Stimulated activated CD8-positive, alpha-beta memory T cell treated with anti-CD3 and anti-CD28 coated beads, Interleukin-12 subunit alpha, Interleukin-12 subunit beta, amount 100 ng/mL, for 4 hours (primary cell): ENCODE measurements around the gene TMEM222.

Experiments
- DNase-seq: peaks from one replicate; pipeline ENCODE4 v3.0.0-alpha.2; 2020; ENCODE audit warnings: low read depth

Gene TMEM222

DNA sequence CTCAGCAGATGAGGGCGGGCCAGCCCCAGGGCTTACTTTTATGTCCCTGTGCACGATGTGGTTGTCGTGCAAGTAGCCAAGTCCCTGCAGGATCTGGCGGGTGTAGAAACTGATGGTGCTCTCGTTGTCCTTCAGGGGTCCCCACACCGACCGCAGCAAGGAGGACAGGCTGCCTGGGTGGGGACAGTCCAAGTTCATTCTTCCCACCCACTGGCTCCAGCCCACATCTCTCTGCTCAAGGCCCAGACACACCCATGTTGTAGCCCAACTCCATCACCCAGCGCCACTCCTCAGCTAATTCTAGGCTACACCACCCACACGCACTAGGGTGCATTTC is 37.8 kb downstream of the TMEM222 start:
- DNase-seq: no peak

DNA sequence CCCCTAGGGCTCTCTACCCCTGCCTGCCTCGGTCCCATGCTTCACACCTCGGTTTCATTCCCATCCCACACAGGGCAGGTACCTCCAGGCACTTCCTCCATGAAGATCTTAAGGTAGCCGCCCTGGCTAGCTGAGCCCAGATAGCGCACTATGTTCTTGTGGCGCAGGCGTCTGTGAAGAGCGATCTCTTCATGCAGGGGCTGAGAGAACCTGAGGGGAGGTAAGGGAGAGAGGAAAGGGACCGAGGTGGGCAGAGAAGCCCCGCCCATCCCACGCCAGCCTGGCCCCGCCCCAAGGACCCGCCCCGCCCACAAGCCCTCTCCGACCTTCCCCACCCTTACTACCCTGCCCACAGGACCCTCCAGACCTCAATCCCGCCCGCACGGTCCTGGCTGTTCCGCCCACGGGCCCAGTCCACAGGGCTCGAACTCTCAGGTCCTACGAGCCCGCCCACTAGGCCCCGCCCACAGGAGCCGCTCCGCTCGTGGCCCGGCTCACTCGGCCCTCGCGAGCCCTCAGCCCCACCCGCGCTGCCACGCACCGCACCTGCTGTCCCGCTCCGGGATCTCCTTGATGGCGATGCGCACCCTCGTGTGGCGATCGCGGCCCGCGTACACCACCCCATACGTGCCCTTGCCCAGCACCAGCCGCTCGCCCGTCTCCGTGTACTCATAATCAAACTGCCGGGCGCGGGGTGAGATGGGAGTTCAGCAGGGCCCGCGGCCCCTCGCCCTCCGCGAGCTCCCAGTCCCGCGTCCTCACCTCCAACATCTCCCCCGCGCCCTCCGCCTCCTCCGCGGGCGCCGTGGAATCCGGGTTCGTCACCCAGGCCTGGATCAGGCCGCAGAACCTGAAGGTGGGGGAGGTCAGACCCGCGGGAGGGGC is 38.4 kb downstream of the TMEM222 start:
- DNase-seq: no peak

DNA sequence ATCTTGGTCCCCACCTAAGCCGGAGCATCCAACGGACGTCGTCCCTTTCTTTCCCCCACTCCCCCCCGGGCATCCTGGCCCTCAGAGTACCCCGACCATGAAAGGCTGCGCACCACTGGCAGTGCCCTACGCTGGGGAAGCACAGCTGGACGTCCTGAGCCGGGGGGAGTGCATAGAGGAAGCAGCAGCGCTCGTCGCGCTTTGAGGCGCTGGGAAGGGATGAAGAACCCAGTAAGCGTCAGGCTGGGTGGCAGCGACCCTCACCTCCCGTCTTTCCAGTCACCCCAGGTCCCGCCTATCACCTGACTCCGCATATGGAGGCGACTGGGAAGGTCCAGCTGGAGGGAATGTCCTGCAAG is 39.1 kb downstream of the TMEM222 start:
- no peak for DNase-seq

DNA sequence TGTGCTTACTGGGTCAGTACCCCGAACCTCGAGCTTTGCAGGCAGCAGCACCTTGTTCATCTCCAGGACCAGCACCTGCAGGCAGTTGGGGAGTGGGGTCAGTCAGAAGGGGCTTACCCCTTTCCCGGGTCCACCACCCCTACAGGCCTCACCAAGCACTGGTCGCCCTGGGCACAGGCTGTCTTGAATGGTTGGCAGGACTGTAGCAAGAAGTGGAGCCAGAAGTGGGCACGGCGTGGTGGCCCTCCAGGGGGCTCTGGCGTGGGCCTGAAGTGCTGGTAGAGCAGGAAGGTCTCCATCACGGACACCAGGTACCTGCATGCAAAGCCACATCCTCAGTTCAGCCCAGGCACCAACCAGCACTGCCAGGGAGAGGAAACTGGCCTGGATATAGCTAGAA is 39.6 kb downstream of the TMEM222 start:
- DNase-seq: no peak

DNA sequence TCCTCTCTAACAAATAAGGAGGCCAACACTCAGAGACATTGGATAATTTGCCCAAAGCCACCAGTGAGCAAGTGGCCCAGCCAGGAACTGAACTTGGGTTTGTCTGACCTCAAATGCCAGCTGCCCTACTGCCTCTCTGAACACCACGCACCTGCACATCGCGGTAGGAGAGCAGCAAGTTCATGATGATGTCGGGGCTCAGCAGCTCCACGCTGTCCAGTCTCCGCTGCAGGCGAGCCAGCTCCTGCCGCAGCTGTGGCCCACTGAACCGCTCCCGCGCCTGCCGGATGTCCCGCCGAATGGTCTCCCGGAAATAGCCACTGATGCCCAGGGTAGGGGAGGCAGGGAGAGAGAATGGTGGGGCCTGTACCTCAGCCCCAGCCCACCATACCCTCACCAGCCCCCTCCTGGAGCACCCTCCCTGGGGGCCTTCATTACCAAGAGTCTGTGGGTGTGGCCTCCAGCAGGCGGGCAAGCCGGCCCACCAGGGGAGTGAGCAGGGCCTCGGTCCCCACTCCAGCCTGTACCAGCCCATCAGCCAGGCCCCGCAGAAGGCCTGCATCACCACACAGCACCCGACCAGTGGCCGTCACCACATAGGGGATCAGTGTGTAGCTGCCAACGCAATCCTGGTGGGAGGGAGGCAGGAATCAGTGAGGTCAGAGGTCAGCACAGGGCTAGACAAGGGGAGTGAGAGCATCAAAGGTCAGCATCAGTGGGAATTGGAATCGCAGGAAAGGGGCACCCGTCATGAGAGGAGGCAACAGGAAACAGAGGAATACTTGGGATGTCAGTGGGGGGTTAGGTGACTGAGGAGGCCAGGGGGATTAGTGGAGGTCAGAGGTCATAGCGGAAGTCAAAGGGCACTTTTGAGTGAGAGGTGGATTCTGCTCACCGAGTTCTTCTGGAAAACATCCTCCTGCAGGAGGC is 42.1 kb downstream of the TMEM222 start:
- DNase-seq: no peak

DNA sequence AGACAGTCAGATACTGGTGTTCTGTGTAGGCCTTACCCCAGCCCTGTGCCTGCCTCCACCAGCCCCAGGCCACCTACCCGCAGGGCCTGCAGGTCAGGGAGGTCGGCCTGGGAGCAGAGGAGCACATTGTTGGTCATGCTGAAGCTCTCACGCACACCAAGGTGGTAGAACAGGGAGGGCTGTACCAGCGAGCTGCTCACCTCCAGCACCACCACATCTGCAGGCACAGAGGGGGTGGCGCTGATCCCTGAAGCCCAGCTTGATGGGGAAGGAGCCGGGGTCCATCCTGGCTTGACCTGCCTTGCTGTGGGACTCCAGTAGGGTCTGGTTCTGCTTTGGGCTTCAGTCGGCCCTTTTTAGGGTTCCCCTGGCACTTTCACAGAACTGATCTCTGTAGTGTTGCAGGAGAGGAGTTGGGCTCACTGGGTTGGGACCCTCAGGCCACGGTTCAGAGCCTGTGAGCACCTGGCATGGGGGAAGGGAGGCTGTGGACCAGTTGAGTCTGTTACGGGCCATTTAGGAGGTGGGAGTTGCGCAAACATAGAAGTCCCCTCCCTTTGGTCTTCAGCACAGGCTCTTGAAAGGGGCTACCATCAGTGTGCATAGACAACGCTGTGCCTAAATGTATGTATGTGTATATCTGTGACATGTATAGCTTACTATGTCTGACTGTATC is 42.9 kb downstream of the TMEM222 start:
- DNase-seq: no peak

DNA sequence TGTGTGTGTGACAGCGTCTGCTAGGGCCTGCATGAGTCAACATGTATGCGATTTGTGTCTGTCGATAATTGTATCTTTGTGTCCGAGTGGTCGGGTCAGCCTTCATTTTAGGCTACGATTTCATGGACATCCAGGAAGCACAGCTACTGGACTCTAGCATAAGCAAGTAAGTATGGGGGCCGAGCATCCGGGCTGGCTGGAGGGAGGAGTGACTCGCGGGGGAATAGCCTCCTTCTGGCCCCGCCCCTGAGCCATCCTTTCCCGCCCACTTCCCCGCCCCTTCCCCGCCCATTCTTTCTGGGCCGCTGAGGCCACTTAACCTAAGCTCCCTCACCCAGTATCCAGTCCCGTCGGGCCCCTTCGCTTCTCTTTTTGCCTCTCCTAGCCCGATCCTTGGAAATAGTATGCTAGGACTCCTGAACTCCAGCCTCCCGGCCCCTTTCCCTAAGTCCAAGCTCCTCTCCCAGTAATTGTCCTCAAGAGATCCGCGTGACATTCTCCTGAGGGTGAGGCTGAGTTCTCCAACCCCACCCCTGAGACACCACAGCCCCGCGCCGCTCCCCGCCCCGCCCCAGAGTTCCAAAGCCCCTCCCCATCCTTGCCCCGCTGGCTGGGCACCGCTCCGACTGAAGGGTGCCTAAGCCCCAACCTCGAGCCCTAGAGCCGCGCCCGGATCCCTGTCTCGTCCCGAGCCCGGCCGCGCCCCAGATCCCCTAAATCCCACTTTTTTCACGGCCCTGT is 43.6 kb downstream of the TMEM222 start:
- DNase-seq: peak; percentile 58

DNA sequence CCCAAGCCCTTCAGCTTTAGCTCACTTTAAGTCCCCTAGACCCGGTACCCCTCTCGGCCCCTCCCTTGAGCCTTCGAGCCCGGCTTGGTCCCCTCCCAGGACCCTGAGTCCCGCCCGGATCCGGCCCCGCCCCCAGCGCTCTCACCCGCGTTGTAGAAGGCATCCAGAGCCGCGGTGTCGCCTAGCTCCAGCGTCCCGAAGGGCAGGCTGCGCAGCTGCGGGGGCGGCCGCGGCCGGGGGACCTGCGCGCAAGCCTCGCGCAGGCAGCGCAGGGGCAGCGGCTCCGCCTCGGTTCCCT is 44.1 kb downstream of the TMEM222 start:
- DNase-seq: no peak

DNA sequence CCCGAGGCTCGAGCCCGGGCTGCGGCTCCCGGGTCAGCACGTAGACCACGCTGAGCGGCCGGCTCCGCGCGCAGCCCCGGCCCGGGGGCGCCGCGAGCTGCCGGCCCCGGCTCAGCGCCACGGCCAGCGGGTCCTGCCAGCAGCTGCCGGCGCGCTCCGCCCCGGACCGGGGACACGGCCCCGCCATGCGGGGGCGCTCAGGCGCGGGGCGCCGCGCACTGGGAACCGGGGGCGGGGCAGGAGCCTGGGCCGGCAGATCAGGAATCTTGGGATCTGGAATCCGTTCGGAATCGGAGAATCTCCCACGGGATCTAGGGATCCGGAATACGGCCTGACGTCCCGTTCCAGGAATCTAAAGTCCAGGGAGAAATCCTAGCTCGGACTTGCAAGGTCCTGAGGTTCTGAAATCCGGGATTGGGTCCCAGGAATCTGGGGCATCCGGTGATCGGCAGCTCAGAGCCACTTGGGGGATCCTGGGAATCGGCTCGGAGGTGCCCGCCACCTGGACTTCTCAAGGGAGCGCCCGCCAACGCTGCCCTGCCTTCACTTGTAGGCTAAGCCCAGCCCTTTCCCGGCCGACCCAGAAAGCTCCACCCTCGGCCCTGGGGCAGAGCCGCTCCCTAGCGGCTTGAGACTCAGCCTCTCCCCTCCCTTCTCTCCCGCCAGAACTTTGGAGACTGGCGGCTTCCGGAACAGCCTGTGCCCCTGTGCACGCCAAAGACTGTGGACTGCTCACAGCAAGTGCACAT is 44.6 kb downstream of the TMEM222 start, which contains the start of gene MAP3K6:
Gene MAP3K6 (minus strand): TSS at position 551 of the 749 bp plus-strand sequence. CDS start 364 bp downstream, at position 187.
- no peak for DNase-seq

DNA sequence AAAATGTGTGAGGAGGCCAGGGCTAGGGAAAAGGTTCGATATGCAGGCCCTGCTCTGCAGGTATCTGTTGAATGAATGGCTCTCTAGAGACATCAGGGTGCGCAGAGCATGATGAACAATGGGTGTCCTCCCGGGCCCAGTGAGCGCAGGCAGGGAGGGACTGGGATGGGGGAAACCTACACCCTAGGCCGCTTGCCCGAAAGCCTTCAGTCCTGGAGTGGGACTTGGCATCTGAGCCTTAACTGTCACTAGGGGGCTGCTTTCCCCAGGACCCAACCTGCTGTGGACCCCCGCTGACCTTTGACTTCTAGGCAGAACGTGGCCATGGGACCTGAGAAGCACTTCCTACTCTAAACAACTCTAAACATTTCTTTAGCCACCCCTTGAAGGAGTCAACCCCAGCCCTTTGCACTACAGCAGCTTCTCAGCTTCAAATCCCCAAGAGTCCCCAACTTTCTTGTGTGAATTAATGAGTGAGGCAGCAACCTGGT is 45.2 kb downstream of the TMEM222 start:
- no peak for DNase-seq

DNA sequence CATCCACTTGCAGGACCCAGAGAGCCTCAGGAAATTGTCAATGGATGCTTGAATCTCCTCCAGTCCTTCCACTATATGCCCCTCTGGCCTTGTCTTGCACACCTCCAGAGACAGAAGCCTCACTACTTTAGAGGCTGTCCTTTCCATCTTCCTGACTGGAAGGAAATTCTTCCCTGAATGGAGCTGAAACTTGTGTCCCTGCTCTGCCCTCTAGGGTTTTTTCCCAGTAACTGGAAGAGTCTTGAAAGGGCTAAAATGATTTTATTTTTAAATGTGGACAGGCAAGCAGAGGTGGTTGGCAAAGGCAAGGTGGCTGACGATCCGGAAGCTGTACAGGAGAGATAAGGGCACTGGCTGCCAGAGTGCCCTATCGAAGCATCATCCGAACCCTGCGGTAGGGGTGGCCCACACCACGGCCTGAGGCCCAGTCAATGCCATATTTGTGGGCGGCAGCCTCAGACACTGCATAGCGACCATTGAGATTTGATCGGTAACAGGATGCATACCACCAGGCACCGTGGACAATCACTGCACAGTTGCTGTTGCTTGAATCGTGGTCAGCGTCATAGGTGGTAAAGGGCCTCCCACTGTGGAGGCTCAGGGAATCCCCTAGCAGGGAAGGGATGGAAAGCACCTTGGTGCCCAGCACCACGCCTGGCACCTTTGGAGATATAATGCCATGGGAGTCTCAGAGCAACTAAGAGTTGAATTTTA is 47.1 kb downstream of the TMEM222 start:
- DNase-seq: no peak

DNA sequence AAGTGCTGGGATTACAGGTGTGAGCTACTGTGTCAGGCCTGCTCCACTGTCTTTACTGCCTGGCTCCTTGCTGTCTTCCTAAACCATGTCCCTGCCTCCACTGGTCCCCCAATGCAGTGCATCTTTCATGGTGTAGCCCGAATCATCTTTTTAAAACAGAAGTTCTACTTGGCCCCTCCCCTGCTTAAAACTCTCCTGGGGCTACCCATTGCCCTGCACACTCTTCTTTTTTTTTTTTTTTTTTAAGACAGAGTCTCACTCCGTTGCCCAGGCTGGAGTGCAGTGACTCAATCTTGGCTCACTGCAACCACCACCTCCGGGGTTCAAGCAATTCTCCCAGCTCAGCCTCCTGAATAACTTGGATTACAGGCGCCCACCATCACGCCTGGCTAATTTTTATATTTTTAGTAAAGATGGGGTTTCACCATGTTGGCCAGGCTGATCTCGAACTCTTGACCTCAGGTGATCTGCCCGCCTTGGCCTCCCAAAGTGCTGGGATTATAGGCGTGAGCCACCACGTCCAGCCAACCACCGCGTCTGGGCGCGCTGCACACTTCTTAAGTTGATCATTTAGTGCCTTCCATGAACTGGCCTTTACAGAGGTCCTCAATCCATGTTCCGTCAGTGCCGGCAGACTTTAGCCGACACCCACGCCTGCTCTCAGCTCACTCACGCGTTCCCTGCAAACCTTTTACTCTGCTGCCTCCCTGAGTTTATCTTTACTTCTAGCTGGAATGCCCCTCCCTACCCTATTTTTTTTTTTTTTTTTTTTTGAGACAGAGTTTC is 50.3 kb downstream of the TMEM222 start:
- no peak for DNase-seq

DNA sequence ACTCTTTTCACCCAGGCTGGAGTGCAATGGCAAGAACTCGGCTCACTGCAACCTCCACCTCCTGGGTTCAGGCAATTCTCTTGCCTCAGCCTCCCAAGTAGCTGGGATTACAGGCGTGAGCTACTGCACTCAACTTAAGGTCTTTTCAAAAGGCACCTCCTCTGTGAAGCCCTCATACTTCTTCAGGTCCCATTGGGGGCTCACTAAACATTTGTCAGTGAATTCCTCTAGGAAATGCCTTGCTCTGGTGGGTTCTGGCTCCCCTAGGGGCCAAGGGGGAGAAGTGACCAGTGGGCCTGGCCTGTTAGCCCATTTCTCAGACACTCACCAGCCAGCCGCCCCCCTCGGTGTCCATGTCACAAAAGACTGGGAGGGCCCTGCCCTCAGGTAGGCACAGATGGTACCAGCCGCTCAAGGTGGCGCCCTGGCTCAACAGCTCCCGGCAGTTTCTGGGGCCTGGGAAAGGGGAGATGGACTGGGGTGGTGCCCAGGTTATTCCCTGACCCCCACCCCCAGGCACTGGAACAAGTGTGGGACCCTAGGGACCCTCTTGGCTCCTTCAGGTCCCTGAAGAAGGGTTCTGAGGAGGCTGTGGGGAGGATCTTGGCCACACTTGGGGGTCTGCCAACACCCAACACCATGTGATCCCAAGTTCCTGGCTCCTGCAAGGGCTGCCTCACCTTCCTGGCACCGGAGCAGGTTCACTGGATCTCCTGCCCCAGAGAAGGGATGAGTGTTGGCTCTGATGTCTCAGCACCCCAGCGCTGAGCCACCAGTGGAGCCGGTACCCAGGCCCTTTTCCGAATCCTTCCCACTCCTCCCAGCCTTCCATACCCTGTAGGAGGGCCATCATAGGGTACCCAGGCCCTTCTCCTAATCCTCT is 51.1 kb downstream of the TMEM222 start:
- DNase-seq: no peak

DNA sequence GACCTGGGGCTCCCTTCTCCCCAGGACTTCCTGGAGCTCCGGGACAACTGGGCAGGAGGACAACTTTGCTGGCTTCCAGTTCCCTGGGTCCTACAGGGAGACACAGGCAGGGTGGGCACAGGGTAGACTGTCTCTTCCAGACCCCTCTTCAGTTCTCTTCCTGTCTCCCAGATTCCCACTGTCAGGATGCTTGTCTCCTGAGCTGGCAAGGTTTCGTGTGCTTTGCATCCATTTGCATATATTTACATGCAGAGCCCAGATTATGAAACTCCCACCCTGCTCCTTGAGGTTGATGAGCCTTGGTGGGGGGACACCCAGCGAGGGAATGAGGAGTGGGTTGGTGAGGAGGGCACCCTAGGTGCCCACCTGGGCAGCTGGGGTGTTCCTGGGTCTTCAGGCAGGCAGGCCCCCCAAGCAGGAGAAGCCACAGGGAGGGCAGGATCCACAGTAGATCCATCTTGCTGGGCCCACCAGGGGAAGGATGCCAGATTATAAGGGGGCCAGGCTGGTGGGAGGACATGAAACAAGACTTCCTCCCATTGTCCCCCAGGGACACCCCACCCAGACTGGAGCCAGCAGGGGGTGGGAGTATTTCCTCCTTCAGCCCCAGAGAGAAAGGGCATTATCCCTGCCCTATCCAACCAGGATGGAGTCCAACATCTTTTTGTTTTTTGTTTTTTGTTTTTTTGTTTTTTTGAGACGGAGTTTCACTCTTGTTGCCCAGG is 52.6 kb downstream of the TMEM222 start, which contains the start of gene FCN3:
Gene FCN3 (minus strand): TSS at position 463 of the 725 bp plus-strand sequence. CDS start 6 bp downstream, at position 457.
- no peak for DNase-seq

DNA sequence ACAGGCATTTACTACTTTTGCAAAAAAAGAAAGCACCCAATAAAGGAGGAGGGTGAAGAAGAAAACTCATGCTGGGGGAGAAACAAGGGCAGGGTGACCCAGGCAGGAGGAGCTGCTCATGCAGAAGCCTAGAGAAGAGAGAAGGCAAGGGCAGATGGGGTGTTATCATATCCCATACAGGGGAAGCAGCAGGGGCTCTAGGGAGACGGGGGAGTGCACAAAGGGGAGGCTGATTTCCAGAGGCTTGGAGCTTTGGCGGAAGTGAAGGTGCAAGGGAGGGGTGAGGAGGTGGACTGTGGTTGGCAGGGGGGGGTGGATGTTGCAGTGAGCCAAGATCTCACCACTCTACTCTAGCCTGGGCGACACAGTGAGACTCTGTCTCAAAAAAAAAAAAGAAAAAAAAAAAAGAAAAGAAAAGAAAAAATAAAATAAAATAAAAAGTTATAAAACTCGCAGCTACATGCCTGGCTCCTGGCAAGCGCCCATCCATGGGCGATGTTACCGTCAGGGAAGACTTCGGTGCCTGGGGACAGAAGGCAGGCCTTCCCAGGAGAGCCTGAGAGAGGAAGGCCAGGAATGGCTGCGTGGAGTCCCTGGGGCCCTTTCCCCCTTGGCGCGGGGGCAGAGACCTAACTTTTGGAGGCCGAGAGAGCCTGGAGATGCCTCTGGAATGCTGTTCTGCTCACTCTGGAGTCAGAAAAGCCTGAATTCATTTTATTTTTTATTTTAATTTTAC is 56.0 kb downstream of the TMEM222 start:
- DNase-seq: no peak

DNA sequence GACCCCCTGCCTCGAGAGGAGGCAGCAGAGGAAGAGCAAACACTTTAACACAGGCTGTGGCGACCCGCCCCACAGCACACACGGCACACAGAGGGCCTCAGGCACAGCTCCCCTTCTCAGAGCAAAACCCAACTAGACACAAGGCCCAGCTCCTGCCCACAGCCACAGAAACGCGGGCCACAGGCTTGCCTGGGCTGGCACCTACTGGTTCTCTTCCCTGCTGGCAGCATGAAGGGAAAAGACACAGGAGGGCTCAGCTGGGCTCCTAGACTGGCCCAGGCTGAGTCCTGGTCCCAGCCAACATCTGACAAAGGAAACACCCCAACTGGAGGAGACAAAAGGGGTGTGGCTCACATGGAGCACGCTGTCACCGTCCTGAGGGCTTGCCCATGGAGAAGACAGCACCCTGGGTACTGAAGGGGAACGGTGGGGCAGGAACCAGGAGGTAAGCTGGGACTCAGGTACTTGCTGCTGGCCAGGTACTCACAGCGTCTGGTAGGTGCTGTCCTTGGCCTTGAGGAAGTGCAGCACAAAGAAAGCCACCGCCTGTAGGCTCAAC is 57.7 kb downstream of the TMEM222 start:
- no peak for DNase-seq

DNA sequence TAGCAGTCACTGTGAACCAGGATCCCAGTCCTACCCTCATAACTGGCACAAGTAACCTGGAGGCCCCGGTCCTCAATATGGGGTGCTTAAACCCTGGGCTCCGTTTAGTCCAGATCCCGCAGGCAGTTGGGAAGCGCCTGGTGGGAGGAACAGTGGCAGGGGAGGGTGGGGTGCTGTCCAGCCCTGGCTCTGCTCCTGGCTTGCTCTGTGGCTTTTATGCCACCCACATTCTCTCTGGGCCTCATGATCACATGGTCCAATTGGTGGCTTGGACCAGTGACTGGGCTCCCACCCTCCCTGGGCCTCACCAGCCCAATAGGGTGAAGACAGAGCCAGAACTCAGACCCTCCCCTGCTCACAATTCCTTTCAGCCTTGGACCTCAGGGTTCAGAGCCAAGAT is 58.3 kb downstream of the TMEM222 start:
- no peak for DNase-seq
